Caco-2 (cell line): ENCODE measurements around the gene GPR65. TPM values are rescaled to one million over a fixed set of nuclear protein-coding genes. Genes with fewer than 3 reads are reported as not detected.

Experiments used
- BruUV-seq: library from RNA; stranded (reverse); fragments of 400-500 nt; replicated peaks from 2 replicates; lab custom pipeline; 2021; lab: Mats Ljungman, UMichigan
- CTCF ChIA-PET: fragments of 300-600 bp; sonication (Branson Sonifier 250); formaldehyde crosslinking; loops from one replicate; lab custom pipeline; 2022; ENCODE audit warnings: antibody characterized with exemption; lab: Charles Lee
- POLR2A ChIA-PET: fragments of 300-600 bp; sonication (Branson Sonifier 250); formaldehyde crosslinking; loops from one replicate; lab custom pipeline; 2022; ENCODE audit warnings: antibody characterized with exemption; lab: Charles Lee
- DNase-seq, 2 experiments: peaks; one replicate each; pipeline versions ENCODE4 v3.0.0 to v3.0.0-alpha.2; 2020 to 2022
- H3K27me3 ChIP-seq: replicated peaks from 2 replicates; pipeline ENCODE4 v1.6.0; 2011; ENCODE audit warnings: low read length; ENCODE audit not compliant: control insufficient read depth, insufficient read depth
- H3K36me3 ChIP-seq: 2 replicates; pipeline ENCODE4 v1.5.1; 2011; ENCODE audit warnings: low read length; ENCODE audit not compliant: control insufficient read depth, insufficient read depth
- H3K4me1 ChIP-seq: fragments of 250-450 bp; sonication (Bioruptor Pico); 2 replicates; pipeline ENCODE4 v1.5.1; 2020; ENCODE audit warnings: mild to moderate bottlenecking
- H3K4me3 ChIP-seq: 2 replicates; pipeline ENCODE4 v1.5.1; 2011; ENCODE audit warnings: low read depth, mild to moderate bottlenecking, control low read depth, low read length
- H3K9me3 ChIP-seq: fragments of 250-450 bp; sonication (Bioruptor Pico); 2 replicates; pipeline ENCODE4 v1.5.1; 2020; ENCODE audit warnings: mild to moderate bottlenecking, moderate library complexity
- H3K27ac Mint-ChIP-seq: one replicate; pipeline ENCODE4 v1.8.0; 2022; ENCODE audit warnings: mixed read lengths; ENCODE audit not compliant: unreplicated experiment
- H3K27me3 Mint-ChIP-seq: one replicate; pipeline ENCODE4 v1.8.0; 2022; ENCODE audit warnings: mixed read lengths; ENCODE audit not compliant: insufficient read depth, unreplicated experiment
- H3K36me3 Mint-ChIP-seq: one replicate; pipeline ENCODE4 v1.8.0; 2022; ENCODE audit warnings: mild to moderate bottlenecking, mixed read lengths; ENCODE audit not compliant: insufficient read depth, unreplicated experiment
- H3K4me1 Mint-ChIP-seq: one replicate; pipeline ENCODE4 v1.8.0; 2022; ENCODE audit warnings: low read depth, mixed read lengths; ENCODE audit not compliant: unreplicated experiment
- H3K4me3 Mint-ChIP-seq: one replicate; pipeline ENCODE4 v1.8.0; 2022; ENCODE audit warnings: mild to moderate bottlenecking, moderate library complexity, mixed read lengths; ENCODE audit not compliant: unreplicated experiment
- H3K9me3 Mint-ChIP-seq: one replicate; pipeline ENCODE4 v1.8.0; 2022; ENCODE audit warnings: mixed read lengths; ENCODE audit not compliant: unreplicated experiment
- CTCF ChIP-seq, 2 experiments: fragments of 200-600 bp in 1 of 2; IDR thresholded peaks; 1 replicate in 1 of 2; 2 replicates in 1 of 2; pipeline versions ENCODE4 v1.5.1 to v1.8.0; 2011 to 2022; ENCODE audit warnings: antibody characterized with exemption in 1 of 2, control low read depth in 1 of 2, inconsistent platforms in 1 of 2, low read depth in 1 of 2, low read length in 1 of 2, mild to moderate bottlenecking in 1 of 2, moderate library complexity in 1 of 2; ENCODE audit not compliant: insufficient read depth in 1 of 2, severe bottlenecking in 1 of 2, unreplicated experiment in 1 of 2
- intact Hi-C: fragments of 100-400 bp; cut with micrococcal nuclease; formaldehyde crosslinking; loops from one replicate; pipeline ENCODE4 v1.10.0; 2022; ENCODE audit not compliant: unreplicated experiment
- total RNA-seq: library from RNA; stranded (reverse); gene quantifications from 2 replicates; pipeline ENCODE4 v1.2.3, GENCODE V29; 2022

The GPR65 gene
- total RNA-seq, 1 experiment from 2014 or later, result not detected

DNA sequence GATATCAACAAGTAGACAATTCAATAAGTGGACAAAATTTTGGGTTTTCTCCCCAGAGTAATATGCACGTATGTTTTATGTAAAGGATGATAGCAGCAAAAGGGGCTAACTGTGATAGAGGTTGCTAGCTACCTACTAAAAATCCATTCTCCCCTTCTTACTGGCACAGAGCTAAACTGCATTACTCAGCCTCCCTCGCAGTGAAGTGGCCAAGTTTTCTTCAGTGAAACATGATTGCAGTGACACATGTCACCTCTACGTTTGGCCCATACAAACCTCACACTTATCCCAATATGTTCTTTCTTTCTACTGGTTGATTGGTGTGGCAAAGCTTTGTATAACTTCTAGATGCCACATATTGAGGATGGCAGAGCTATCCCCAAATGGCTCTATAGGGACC, 34.3 kb downstream of the GPR65 start:
- no peak for TF ChIP-seq CTCF (IDR thresholded peaks at IDR 0.05; ENCODE audit: insufficient read depth in 1 of 2, low read depth in 1 of 2, low read length in 1 of 2, severe bottlenecking in 1 of 2, unreplicated experiment in 1 of 2)
- POLR2A ChIA-PET, result no interaction called here
- BruUV-seq, result no TSS peak

GRCh38 chr14:88040146-88040545, 35.2 kb downstream of the GPR65 start:
- Mint-ChIP-seq H3K9me3 (no peaks in the 10 kb centered on the region), H3K27me3 (peaks cover 2% of the 10 kb centered on the region), H3K36me3 (no peaks in the 10 kb centered on the region), H3K4me3 (no peak overlapping the region), H3K27ac (no peak overlapping the region), H3K4me1 (peaks cover 6% of the 10 kb centered on the region)
- POLR2A ChIA-PET, result no interaction called here
- no peak for DNase-seq
- intact Hi-C loops, result no loop called here
- Histone ChIP-seq H3K4me3 (no peak overlapping the region), H3K4me1 (peaks cover 17% of the 10 kb centered on the region), H3K36me3 (no peaks in the 10 kb centered on the region), H3K9me3 (no peaks in the 10 kb centered on the region), H3K27me3 (no peaks in the 10 kb centered on the region; the same call in 1 of the 2 replicates)
- CTCF ChIA-PET, result no interaction called here
- BruUV-seq, result no TSS peak
- TF ChIP-seq CTCF (IDR thresholded peaks at IDR 0.05; ENCODE audit: insufficient read depth in 1 of 2, low read depth in 1 of 2, low read length in 1 of 2, severe bottlenecking in 1 of 2, unreplicated experiment in 1 of 2), result no peak

More for the DNA sequence above, 34.3 kb downstream of the GPR65 start:
- CTCF ChIA-PET, result no interaction called here
- Histone ChIP-seq H3K4me3 (no peak overlapping the region), H3K9me3 (no peaks in the 10 kb centered on the region), H3K27me3 (no peaks in the 10 kb centered on the region; the same call in 1 of the 2 replicates), H3K4me1 (peaks cover 8% of the 10 kb centered on the region), H3K36me3 (no peaks in the 10 kb centered on the region)
- H3K36me3 Mint-ChIP-seq, result no peaks in the 10 kb centered on the region
- peaks cover 4% of the 10 kb centered on the region for H3K4me1 Mint-ChIP-seq
- intact Hi-C loops, result no loop called here
- H3K27ac Mint-ChIP-seq, result no peak overlapping the region
- DNase-seq, result no peak
- H3K4me3 Mint-ChIP-seq, result no peak overlapping the region
- H3K27me3 Mint-ChIP-seq, result peaks cover 2% of the 10 kb centered on the region
- H3K9me3 Mint-ChIP-seq, result no peaks in the 10 kb centered on the region

- CTCF ChIA-PET, result no interaction called here
Observed at GRCh38 chr14:88043529-88044443, 38.9 kb downstream of the GPR65 start.

More at GRCh38 chr14:88043529-88044443, 38.9 kb downstream of the GPR65 start:
- peaks cover 10% of the 10 kb centered on the region for H3K9me3 Mint-ChIP-seq
- no peak overlapping the region for H3K27ac Mint-ChIP-seq
- H3K36me3 Mint-ChIP-seq, result no peaks in the 10 kb centered on the region
- H3K27me3 Mint-ChIP-seq, result no peaks in the 10 kb centered on the region
- intact Hi-C loops, result loop anchor here (1.0 kb wide), 1 partner anchor 19 kb away; no protein-coding TSS in a partner anchor
- DNase-seq, result peak in 1 of 2 experiments; percentile 44
- H3K36me3 ChIP-seq, result no peaks in the 10 kb centered on the region
- no peaks in the 10 kb centered on the region for H3K27me3 ChIP-seq
- BruUV-seq, result no TSS peak
- H3K4me3 ChIP-seq, result no peak overlapping the region
- POLR2A ChIA-PET, result no interaction called here
- peaks cover 20% of the 10 kb centered on the region for H3K4me1 ChIP-seq
- peaks cover 12% of the 10 kb centered on the region for H3K4me1 Mint-ChIP-seq
- no peaks in the 10 kb centered on the region for H3K9me3 ChIP-seq
- H3K4me3 Mint-ChIP-seq, result no peak overlapping the region
- no peak for TF ChIP-seq CTCF (IDR thresholded peaks at IDR 0.05; ENCODE audit: insufficient read depth in 1 of 2, low read depth in 1 of 2, low read length in 1 of 2, severe bottlenecking in 1 of 2, unreplicated experiment in 1 of 2)
